Mammary epithelial cell (primary cell): Measurements from ENCODE around the gene KRT7.

Experiments
- EZH2 ChIP-seq: IDR thresholded peaks from 2 replicates; pipeline ENCODE4 v1.6.1; 2012; ENCODE audit warnings: low read length, inconsistent platforms, borderline replicate concordance
- TF ChIP-seq, protein P1 (sequence below), 2 donors: IDR thresholded peaks in 1 of 2; conservative IDR thresholded peaks in 1 of 2; 2 replicates each; pipeline ENCODE4 v1.5.1; 2011 to 2012; ENCODE audit warnings: inconsistent platforms in 2 of 2, low read length in 2 of 2, mild to moderate bottlenecking in 2 of 2, control low read depth in 1 of 2, low read depth in 1 of 2; ENCODE audit not compliant: insufficient read depth in 1 of 2; ENCODE audit errors: extremely low read depth in 1 of 2

DNA sequence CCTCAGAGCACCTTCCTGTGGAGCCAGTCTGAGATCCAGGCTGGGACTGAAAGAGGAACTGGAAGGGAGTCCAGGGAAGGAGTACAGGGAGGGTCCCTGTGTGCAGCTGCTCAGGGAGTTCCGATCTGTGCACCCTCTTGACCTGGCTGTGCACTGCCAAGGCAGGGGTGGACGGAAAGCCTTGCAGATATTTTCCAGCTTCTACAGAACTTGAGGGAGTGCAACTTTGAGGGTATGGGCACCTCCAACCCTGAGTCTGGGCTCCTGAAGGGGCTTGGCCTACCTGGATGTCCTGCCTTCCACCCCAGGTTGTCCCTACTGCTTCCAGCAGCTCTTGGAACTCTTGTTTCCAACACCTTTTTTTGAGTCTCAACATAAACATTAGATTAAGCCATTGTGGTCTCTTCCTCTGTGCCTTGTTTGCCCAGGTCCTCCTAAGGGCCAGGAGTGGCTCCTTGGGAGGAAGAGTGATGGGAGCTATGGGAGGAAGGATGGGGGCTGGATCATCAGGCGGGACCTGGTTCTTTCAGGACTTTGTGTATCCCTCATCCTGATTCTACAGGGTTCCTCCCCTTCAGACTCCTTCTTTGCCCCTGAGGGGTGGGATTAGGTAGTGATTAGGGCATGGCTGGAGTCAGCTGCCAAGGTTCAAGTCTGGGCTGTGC lies 3.5 kb downstream of the KRT7 start:
- TF ChIP-seq, protein P1, sequence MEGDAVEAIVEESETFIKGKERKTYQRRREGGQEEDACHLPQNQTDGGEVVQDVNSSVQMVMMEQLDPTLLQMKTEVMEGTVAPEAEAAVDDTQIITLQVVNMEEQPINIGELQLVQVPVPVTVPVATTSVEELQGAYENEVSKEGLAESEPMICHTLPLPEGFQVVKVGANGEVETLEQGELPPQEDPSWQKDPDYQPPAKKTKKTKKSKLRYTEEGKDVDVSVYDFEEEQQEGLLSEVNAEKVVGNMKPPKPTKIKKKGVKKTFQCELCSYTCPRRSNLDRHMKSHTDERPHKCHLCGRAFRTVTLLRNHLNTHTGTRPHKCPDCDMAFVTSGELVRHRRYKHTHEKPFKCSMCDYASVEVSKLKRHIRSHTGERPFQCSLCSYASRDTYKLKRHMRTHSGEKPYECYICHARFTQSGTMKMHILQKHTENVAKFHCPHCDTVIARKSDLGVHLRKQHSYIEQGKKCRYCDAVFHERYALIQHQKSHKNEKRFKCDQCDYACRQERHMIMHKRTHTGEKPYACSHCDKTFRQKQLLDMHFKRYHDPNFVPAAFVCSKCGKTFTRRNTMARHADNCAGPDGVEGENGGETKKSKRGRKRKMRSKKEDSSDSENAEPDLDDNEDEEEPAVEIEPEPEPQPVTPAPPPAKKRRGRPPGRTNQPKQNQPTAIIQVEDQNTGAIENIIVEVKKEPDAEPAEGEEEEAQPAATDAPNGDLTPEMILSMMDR (conservative IDR thresholded peaks at IDR 0.05 in 1 of 2, IDR thresholded peaks at IDR 0.05 in 1 of 2; ENCODE audit: extremely low read depth in 1 of 2, insufficient read depth in 1 of 2, low read depth in 1 of 2, low read length in 2 of 2) = no peak
- TF ChIP-seq EZH2 = no peak
